GM10248 (cell line): ENCODE data around the gene LNX1.

ENCODE experiments used
- CTCF ChIA-PET: fragments of 300-600 bp; sonication (Branson Sonifier 250); formaldehyde crosslinking; extraction: SDS; loops from one replicate; lab custom pipeline; 2021; ENCODE audit warnings: antibody characterized with exemption; lab: Yijun Ruan, JAX
- POLR2A ChIA-PET: fragments of 350-650 bp; sonication (Branson Sonifier 250); formaldehyde crosslinking; extraction: SDS; loops from one replicate; lab custom pipeline; 2020; ENCODE audit warnings: antibody characterized with exemption; lab: Yijun Ruan, JAX
- DNase-seq: peaks from one replicate; pipeline ENCODE4 v3.0.0; 2012; ENCODE audit errors: extremely low spot score
- TF ChIP-seq, protein P1 (sequence below): IDR thresholded peaks from 2 replicates; pipeline ENCODE4 v1.5.1; 2012; ENCODE audit warnings: mild to moderate bottlenecking, low read depth; ENCODE audit errors: extremely low read depth, missing control alignments, control extremely low read depth

The LNX1 gene

GRCh38 chr4:53590187-53590586 is 1.1 kb downstream of the LNX1 start:
- no peak for DNase-seq
- POLR2A ChIA-PET: no interaction called here
- TF ChIP-seq, protein P1, sequence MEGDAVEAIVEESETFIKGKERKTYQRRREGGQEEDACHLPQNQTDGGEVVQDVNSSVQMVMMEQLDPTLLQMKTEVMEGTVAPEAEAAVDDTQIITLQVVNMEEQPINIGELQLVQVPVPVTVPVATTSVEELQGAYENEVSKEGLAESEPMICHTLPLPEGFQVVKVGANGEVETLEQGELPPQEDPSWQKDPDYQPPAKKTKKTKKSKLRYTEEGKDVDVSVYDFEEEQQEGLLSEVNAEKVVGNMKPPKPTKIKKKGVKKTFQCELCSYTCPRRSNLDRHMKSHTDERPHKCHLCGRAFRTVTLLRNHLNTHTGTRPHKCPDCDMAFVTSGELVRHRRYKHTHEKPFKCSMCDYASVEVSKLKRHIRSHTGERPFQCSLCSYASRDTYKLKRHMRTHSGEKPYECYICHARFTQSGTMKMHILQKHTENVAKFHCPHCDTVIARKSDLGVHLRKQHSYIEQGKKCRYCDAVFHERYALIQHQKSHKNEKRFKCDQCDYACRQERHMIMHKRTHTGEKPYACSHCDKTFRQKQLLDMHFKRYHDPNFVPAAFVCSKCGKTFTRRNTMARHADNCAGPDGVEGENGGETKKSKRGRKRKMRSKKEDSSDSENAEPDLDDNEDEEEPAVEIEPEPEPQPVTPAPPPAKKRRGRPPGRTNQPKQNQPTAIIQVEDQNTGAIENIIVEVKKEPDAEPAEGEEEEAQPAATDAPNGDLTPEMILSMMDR: no peak
- CTCF ChIA-PET: interaction anchor here (0.6 to 1.8 kb wide), 4 partner anchors 10 to 27 kb away, joined by 3 to 6 read pairs (median 3); no protein-coding TSS in a partner anchor

GRCh38 chr4:53589511-53589910 is 1.8 kb downstream of the LNX1 start:
- DNase-seq: no peak
- CTCF ChIA-PET: interaction anchor here (1.8 kb wide), 1 partner anchor 13 kb away, joined by 6 read pairs; no protein-coding TSS in a partner anchor
- TF ChIP-seq, protein P1: no peak
- POLR2A ChIA-PET: no interaction called here

DNA sequence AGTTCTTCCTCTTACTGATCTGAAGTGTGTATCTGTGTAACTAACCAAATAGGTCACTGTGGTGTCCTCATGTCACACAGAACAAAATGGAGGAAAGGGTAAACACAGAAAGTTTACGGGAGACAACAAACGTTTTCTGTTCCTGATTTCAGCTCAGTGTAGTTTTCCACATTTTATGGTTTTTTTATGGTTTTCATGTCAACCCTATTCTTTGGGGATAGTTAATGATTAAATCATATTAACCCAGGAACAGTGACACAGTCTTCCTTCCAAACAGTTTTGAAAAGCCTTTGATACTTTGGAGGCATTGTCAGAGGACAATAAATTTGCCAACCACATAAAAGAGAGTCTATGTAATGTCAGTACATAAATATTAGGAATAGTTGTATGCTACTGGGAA is 4.2 kb downstream of the LNX1 start:
- DNase-seq: no peak
- TF ChIP-seq, protein P1: no peak
- POLR2A ChIA-PET: no interaction called here
- CTCF ChIA-PET: no interaction called here

- ChIA-PET POLR2A (no interaction called here), CTCF (no interaction called here)
- TF ChIP-seq, protein P1: no peak
- no peak for DNase-seq
Observed at GRCh38 chr4:53586121-53586816, 5.0 kb downstream of the LNX1 start.

DNA sequence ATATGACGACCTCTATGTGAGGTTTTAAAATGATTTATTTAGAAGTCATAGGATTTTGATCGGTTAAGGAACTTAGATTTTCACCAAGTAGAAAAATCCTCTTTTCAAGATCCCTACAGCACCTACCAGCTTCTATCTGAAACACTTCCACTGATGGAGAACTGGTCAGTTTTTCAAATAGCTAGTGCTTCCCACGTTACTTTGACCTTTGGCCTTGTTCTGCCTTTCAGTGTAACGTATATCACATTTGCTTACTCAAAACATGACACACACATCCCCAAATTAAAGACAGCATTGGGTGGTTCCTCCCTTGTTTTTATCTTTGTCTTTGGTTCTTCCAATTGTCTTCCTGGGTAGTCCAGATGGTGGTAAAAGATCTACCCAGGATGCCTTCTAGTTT is 6.6 kb downstream of the LNX1 start:
- CTCF ChIA-PET: interaction anchor here (1.3 kb wide), 1 partner anchor 10 kb away, joined by 3 read pairs; no protein-coding TSS in a partner anchor
- TF ChIP-seq, protein P1: no peak

GRCh38 chr4:53583513-53583912 is 7.8 kb downstream of the LNX1 start:
- ChIA-PET CTCF (interaction anchor here (0.8 kb wide), 1 partner anchor 10 kb away, joined by 3 read pairs; no protein-coding TSS in a partner anchor), POLR2A (no interaction called here)
- TF ChIP-seq, protein P1: no peak
- no peak for DNase-seq

More for the DNA sequence above, 6.6 kb downstream of the LNX1 start:
- POLR2A ChIA-PET: no interaction called here
- DNase-seq: no peak
